Measurements from ENCODE around the gene TINCR. TPM values are rescaled to one million over a fixed set of nuclear protein-coding genes. Genes with fewer than 3 reads are reported as not detected.

Gene TINCR
- total RNA-seq, 1 donor from 2014 or later: not detected

GRCh38 chr19:5588906-5589676 lies 21.3 kb upstream of the TINCR start:
- DNase-seq (ENCODE audit: low read depth, low spot score): no peak

DNA sequence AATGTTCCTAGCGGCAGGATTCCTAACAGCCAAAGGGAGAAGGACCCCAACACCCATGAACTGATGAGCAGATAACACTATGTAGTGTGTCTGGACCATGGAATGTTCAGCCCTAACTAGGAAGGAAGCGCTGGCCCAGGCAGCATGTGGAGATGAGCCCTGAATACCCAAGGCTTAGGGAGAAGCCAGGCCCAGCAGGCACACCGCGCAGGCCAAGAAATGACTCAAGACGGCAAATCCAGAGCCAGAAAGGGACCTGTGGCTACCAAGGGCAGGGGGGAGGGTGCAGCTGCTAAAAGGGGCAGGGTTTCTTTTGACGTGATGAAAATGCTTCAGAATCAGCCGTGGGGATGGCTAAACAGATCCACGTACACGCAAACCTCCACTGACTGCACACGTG lies 20.7 kb upstream of the TINCR start:
- no peak for DNase-seq (ENCODE audit: low read depth, low spot score)

- no peak for DNase-seq (ENCODE audit: low read depth, low spot score)
Measured at GRCh38 chr19:5587661-5588060, 19.9 kb upstream of the TINCR start.

DNA sequence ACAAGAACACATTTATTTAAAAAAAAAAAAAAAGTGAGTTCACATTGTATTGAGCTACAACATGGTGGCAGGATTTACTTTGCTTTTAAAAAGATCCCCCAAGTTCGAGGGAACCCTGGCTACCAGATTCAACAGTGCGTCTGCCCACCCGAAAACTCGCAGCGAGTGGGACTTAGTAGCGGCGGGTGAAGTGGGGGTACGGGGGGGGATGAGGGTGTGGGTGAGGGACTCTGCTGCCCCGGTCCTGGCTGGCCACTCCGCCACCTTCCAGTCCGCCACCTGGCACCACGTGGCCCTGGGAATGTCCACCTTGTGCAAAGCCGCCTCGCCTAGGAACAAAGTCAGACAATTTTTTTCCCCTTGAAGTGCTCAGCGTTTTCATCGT lies 19.3 kb upstream of the TINCR start:
- no peak for DNase-seq (ENCODE audit: low read depth, low spot score)

GRCh38 chr19:5586300-5587070 lies 18.7 kb upstream of the TINCR start:
- DNase-seq (ENCODE audit: low read depth, low spot score): no peak

DNA sequence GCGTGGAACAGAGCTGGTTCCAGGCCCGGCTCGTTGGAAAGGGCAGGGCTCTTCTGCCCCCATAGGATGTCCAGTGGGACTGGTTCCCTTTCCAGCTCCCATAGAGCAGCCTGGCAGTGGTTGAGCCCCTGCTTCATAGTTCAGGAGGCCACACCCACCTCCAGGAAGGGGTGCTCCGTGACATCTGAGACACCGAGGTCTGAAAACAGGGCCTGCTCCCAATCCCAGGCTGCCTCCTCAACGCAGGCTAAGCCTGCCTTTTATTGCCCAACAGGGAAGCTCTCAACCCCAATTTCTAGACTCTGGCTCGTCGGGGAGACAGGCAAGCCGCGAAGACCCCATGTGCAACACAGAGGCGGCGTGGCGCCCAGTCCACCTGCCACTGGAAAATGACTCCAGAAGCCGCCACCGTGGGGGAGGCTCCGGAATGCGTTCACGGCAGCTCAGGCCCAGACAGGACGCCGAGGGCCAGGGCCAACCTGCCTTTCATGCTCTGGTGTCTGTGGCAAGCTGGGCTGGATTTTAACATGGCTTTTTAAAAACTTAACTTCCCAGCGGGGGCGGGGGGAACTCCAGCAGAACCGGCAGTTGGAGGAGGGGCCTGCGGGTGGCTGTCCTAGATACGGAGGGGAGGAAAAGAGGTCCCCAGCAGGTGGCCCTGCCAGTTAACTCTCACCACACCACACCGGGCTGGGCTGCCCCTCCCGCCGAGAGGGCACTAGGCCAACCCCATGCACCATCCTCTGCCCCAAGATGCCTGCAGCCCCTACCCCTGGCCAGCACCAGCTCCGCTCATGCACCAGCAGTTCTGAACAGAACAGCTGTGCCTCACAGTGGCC lies 17.9 kb upstream of the TINCR start:
- no peak for DNase-seq (ENCODE audit: low read depth, low spot score)

- no peak for DNase-seq (ENCODE audit: low read depth, low spot score)
Measured at GRCh38 chr19:5580161-5580571, 12.4 kb upstream of the TINCR start.

DNA sequence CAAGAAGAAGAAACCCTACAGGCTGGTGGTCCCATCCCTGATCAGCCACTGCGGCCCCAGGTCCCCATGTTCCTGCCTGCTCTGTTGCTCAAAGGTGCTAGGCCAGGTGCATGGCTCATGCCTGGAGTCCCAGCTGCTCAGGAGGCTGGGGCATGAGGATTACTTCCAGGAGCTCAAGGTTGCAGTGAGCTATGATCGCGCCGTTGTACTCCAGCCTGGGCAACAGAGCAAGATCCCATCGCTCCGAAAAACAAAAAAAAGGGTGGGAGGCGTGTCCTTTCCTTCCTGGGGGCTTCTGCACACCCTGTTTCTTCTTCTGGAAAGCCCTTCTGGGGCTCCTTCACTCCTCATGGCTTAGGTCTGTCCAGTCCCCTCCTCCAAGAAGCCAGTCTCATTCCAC lies 11.9 kb upstream of the TINCR start:
- DNase-seq (ENCODE audit: low read depth, low spot score): no peak

DNA sequence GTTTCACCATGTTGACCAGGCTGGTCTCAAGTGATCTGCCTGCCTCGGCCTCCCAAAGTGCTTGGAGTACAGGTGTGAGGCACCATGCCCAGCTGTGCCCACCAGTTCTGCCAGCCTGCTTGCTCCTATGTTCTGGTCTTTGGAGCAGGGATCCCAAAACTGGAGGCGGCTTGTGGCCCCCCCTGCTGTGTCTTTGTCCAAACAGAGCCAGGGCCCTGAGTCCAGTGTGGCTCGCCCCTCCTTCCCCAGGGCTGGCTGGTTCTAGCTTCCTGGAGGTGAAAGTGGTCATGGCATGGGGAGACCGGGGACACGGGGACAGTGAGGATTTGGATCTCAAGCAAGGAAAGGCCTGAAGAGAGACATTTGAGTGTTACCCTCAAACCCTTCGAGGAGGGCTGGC lies 11.5 kb upstream of the TINCR start:
- DNase-seq (ENCODE audit: low read depth, low spot score): no peak

GRCh38 chr19:5578097-5578846 lies 10.5 kb upstream of the TINCR start:
- no peak for DNase-seq (ENCODE audit: low read depth, low spot score)

GRCh38 chr19:5575590-5575989 lies 7.8 kb upstream of the TINCR start:
- no peak for DNase-seq (ENCODE audit: low read depth, low spot score)

DNA sequence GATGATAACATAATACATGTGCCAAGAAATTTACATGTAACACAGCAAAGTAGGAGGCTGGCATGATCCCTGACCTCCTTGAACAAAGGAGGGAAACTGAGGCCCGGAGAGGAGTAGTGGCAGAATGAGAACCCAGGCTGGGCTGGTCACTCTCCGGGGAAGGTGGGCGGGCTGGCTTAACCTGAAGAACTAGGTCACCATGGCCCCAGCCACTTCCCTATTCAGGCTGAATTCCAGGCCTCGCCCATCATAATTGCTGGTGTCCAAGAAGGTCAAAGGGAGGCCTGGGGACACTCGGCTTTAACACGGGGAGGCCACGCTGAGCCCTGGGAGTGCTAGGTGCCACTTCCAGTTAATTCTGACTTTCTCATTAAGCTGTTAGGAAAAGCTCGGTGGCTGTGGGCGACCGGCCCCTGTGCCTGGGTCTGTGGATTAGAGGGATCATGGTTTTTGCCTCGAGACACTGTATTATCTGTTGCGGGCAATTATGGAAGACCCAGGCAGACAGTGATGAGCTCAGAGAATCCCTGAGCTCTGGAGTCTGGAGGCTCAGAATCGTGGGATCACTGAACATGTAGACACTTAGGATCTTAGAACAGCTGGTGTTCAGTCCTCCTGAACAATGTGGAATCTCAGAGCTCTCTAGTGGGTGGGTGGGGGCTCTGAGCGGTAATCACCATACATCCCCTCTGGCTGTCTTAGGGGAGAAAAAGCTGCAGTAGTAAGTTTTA lies 5.0 kb upstream of the TINCR start:
- no peak for DNase-seq (ENCODE audit: low read depth, low spot score)

- no peak for DNase-seq (ENCODE audit: low read depth, low spot score)
Measured at GRCh38 chr19:5571777-5572176, 4.0 kb upstream of the TINCR start.

DNA sequence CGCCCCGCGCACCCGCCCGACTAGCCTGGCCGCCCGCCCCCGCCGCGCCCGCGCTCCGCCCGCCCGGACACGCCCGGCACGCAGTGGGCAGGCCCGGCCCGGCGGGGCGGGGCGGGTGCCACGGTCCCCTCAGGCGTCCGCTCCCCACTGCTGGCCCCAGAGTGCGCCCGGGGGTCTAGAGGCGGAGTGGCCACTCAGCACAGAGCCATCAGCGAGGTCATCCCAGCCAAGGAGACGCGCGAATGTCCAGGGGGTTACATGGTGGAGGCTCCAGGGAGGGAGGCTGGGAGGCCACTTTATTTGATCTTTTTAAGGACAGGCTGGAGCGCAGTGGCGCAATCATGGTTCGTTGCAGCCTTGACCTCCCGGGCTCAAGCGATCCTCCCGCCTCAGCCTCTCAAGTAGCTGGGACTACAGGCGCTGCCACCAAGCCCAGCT lies 236 bp upstream of the TINCR start:
- no peak for DNase-seq (ENCODE audit: low read depth, low spot score)

GRCh38 chr19:5564930-5565329 lies 2.8 kb downstream of the TINCR start:
- no peak for DNase-seq (ENCODE audit: low read depth, low spot score)

GRCh38 chr19:5563935-5564612 lies 3.7 kb downstream of the TINCR start:
- DNase-seq (ENCODE audit: low read depth, low spot score): no peak

DNA sequence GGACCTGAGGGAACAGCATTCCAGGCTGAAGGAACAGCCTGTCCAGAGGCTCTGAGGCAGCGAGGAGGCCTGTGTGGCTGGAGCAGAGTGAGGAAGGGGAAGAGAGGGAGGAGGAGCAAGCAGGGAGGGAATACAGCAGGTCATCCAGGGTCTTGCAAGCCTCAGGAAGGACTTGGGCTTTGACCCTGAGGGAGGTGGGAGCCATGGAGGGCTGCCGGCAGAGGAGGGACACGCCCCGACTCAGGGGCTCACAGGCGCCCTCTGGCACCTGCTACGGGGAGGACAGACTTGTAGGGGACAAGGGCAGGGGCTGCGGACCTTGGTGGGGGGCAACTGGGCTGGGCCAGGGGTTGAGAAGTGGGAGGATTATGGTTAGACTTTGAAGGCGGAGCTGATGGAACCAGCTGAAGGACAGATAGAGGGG lies 4.7 kb downstream of the TINCR start:
- DNase-seq (ENCODE audit: low read depth, low spot score): no peak

GRCh38 chr19:5562280-5562679 lies 5.5 kb downstream of the TINCR start:
- no peak for DNase-seq (ENCODE audit: low read depth, low spot score)

GRCh38 chr19:5561559-5561958 lies 6.2 kb downstream of the TINCR start:
- DNase-seq (ENCODE audit: low read depth, low spot score): no peak

GRCh38 chr19:5560156-5560555 lies 7.6 kb downstream of the TINCR start:
- DNase-seq (ENCODE audit: low read depth, low spot score): no peak

Data from pulmonary artery endothelial cell (primary cell).